Subcutaneous abdominal adipose tissue (tissue), 5 donors: ENCODE results near the gene PADI2.
A peak's percentile ranks its signal among the peaks of the same experiment; 100 is the strongest.

Source experiments
- H3K27ac ChIP-seq: one replicate; pipeline ENCODE4 v1.7.0; 2013; ENCODE audit warnings: low read depth, mild to moderate bottlenecking, inconsistent platforms, low read length, moderate library complexity
- H3K27me3 ChIP-seq, 5 donors: one replicate each; pipeline ENCODE4 v1.7.0; 2013; ENCODE audit warnings: low read length in 5 of 5, inconsistent platforms in 1 of 5; ENCODE audit not compliant: control insufficient read depth in 5 of 5, insufficient read depth in 4 of 5
- H3K36me3 ChIP-seq, 5 donors: one replicate each; pipeline ENCODE4 v1.7.0; 2013; ENCODE audit warnings: low read length in 5 of 5; ENCODE audit not compliant: control insufficient read depth in 5 of 5, insufficient read depth in 5 of 5
- H3K4me1 ChIP-seq, 5 donors: one replicate each; pipeline ENCODE4 v1.7.0; 2013; ENCODE audit warnings: low read length in 5 of 5, mild to moderate bottlenecking in 3 of 5, moderate library complexity in 1 of 5; ENCODE audit not compliant: control insufficient read depth in 5 of 5, insufficient read depth in 5 of 5
- H3K4me3 ChIP-seq, 5 donors: one replicate each; pipeline ENCODE4 v1.7.0; 2013; ENCODE audit warnings: low read length in 5 of 5, low read depth in 1 of 5
- H3K9ac ChIP-seq, 5 donors: one replicate each; pipeline ENCODE4 v1.7.0; 2013; ENCODE audit warnings: low read length in 5 of 5, mild to moderate bottlenecking in 4 of 5, moderate library complexity in 3 of 5
- H3K9me3 ChIP-seq, 5 donors: one replicate each; pipeline ENCODE4 v1.7.0; 2013; ENCODE audit warnings: low read length in 5 of 5; ENCODE audit not compliant: control insufficient read depth in 5 of 5
- donor health status: healthy.
- donor health status: healthy.
- donor health status: healthy.
- donor health status: healthy.
- donor health status: healthy.

PADI2 gene

DNA sequence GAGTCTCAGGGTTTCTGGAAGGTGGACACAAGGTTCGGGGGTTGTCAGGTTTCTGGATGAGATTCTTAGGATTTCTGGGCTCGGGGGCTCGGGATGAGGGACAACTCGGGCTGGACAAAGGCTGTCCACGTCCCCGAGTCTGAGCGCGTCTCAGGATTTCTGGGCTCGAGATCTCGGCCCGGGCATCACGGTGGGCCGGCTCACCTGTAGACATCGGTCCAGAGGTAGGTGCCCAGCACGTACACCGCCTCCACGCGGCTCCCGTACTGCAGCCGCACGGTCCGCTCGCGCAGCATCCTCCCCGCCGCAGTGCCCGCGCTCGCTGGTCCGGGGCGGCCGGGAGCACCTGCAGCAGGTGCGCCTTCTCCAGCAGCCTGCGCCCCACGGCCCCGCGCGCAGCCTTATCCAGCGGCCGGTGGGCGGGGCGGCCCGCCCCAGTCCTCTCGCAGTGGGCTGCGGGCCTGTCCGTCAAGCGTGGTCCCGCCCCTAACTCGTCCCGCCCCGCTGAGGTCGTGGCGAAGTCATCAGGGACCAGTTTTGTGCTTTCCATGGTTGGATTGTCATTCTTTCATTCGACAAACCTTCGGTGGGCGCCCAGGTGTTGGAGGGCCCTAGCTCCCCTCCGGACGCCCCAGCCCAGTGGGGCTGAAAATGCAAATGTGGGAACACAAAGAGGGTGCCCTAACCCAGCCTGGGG lies at the start of gene PADI2:
Gene PADI2 (minus strand): TSS at position 376 of the 697 bp plus-strand sequence. CDS start 80 bp downstream, at position 296.
- H3K36me3 ChIP-seq = no peaks in the 10 kb centered on the region
- no peaks in the 10 kb centered on the region for H3K9me3 ChIP-seq
- peaks cover 0 to 18% (median 14%) of the 10 kb centered on the region in 5 donors for H3K4me1 ChIP-seq
- peak within 1 kb of the TSS in 4 of 5 donors; percentile 11 to 50 (median 34) for H3K4me3 ChIP-seq
- H3K27me3 ChIP-seq = peaks cover 9 to 60% (median 43%) of the 10 kb centered on the region in 5 donors
- peak within 1 kb of the TSS in 1 of 5 donors; percentile 52 for H3K9ac ChIP-seq
- no peak within 1 kb of the TSS for H3K27ac ChIP-seq

DNA sequence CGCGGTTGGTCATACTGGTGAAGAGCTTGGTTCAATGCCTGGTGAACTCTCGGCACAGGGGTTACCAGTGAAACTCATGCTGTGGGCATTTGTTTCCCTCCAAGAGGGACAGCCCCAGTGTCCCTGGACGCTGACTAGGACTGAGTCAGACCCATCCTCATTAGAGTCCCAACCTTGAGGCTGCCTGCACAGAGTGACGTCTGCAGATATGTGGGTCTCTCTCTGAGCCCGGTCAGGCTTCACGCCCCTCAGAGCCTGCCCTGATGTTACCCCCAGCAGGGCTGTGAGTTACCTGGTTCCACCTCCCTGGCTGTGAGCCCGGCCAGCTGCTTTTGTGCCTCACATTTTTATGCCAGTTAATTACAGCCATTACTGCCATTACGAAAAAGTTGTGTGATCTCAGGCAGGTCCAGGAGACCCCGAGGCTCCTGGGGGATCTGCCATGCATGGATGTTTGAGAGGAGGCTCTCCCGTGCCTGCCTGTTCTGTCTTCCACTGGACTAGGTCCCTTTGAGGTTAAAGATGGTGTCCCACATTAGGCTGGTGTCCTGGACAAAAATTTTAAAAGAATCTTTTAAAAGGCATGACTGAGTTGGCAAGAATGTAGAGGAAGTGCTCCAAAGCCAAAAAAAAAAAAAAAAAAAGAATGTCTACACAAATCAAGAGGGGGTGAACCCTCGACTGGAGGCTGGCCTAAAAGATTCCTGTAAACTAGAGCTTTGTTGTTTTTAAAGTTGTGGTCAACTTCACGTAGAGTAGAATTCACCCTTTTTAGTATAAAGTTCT lies 49.0 kb upstream of the PADI2 start:
- Histone ChIP-seq H3K27me3 (peaks cover 0 to 20% (median 14%) of the 10 kb centered on the region in 5 donors), H3K36me3 (no peaks in the 10 kb centered on the region), H3K4me1 (no peaks in the 10 kb centered on the region), H3K9ac (no peak overlapping the region), H3K9me3 (no peaks in the 10 kb centered on the region), H3K27ac (no peak overlapping the region), H3K4me3 (no peak overlapping the region)

DNA sequence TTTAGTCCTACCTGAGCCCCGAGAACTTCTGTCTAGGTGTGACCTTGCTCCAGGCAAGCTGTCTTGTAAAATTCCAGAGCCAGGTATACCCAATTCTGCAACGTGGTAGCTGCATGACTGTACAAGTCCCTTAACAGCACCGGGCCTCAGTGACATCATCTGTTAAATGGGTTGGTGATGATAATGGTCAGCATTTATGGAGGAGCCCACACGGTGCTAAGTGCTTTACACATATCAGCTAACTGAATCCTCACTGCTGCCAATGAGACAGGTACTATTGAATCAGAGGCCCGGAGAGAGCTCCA lies 48.5 kb upstream of the PADI2 start:
- no peaks in the 10 kb centered on the region for H3K36me3 ChIP-seq
- H3K4me3 ChIP-seq = no peak overlapping the region
- no peaks in the 10 kb centered on the region for H3K4me1 ChIP-seq
- peaks cover 0 to 25% (median 15%) of the 10 kb centered on the region in 5 donors for H3K27me3 ChIP-seq
- H3K27ac ChIP-seq = no peak overlapping the region
- no peak overlapping the region for H3K9ac ChIP-seq
- H3K9me3 ChIP-seq = no peaks in the 10 kb centered on the region

DNA sequence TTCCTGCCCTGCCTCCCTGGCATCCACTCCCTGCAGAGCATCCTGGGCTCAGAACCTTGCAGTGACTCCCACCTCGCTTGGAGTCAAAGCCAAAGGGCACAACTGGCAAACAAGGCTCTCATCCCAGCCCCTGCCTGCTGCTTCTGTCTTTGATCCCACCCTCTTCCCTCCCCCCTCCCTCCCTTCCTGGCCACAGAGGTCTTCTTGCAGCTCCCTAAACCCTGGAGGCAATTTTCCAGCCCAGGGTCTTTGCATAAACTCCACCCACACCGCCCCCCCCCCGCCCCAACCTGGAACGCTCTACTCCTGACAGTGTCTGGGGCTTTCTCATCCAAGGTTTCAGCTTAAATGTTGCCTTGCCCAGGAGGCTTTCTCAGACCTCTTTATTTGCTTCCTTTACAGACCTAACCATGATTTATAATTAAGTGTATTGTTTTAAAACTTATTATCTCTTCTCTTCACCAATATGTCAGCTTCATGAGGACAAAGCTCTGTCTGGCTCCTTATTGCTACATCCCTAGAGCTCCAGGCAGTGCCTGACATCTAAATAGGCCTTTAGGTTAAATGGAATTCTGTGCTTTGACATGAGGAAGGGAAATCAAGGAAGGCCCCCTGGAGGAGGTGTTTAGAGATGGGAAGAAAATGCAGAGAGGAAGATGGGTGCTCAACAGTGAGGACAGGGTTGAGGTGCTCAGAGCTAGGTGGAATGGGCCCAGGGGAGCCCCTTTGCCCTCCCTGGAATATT lies 48.0 kb upstream of the PADI2 start:
- Histone ChIP-seq H3K4me1 (no peaks in the 10 kb centered on the region), H3K36me3 (no peaks in the 10 kb centered on the region), H3K27me3 (peaks cover 0 to 28% (median 16%) of the 10 kb centered on the region in 5 donors), H3K4me3 (no peak overlapping the region), H3K9ac (no peak overlapping the region), H3K9me3 (no peaks in the 10 kb centered on the region), H3K27ac (no peak overlapping the region)

DNA sequence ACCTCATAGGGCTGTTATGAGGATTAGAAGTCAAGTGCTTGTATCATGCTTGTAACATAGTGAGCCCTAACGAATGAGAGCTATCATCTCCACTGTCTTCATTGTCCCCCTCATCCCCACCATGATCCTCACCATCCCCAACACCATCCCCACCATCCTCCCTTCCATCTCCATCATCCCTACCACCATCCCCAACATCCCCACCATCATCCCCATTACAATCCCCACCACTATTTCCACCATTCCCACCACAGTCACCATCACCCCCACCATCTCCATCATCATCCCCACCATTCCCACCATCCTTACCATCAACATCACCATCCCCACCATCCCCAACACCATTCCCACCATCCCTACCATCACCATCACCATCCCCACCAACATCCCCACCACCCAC lies 46.6 kb upstream of the PADI2 start:
- Histone ChIP-seq H3K36me3 (no peaks in the 10 kb centered on the region), H3K27me3 (peaks cover 0 to 28% (median 16%) of the 10 kb centered on the region in 5 donors), H3K4me1 (no peaks in the 10 kb centered on the region), H3K27ac (no peak overlapping the region), H3K4me3 (no peak overlapping the region), H3K9ac (no peak overlapping the region), H3K9me3 (peaks cover 0 to 4% (median 0%) of the 10 kb centered on the region in 5 donors)

DNA sequence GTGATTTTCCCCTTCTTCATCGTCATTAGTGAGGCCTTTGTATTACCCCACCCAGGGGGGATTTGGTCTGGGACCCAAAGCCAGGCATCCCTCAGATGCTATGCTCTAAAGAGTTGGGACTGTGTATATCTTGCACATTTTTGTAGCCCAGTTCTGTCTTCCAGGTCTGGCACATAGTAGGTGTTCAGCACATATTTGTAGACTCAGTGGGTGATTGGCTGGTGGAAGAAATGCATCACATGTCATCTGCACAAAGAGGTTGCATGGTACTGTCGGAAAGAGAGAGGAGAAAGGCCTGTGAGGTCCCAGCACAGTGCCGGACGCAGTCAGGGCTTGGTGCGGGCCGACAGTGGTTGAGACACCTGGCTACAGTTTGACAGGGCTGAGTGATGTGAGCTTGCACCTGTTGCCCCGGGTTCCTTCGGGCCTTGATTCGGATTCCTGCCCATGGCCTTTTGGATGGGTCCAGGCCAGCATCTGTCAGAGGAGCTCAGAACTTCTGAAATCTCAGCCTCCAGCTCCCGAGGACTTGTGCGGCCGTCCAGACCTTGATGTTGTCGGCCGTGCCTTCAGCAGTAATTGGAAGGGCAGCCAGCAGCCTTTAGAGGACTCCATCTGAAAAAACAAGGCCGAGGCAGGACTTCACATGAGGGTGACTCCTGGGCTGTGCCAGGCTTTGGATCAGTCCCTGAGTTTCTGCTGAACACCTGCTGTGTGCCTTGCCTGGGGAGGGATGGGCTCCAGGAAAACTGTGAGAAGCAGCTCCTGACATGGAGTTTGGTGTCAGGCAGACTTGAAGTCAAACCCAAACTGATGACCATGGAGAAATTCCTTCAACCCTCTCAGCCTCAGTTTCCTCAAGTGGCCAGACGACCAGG lies 44.8 kb upstream of the PADI2 start:
- no peaks in the 10 kb centered on the region for H3K36me3 ChIP-seq
- H3K4me3 ChIP-seq = no peak overlapping the region
- H3K27me3 ChIP-seq = peaks cover 0 to 28% (median 16%) of the 10 kb centered on the region in 5 donors
- no peak overlapping the region for H3K27ac ChIP-seq
- no peaks in the 10 kb centered on the region for H3K4me1 ChIP-seq
- H3K9me3 ChIP-seq = peaks cover 0 to 4% (median 0%) of the 10 kb centered on the region in 5 donors
- H3K9ac ChIP-seq = no peak overlapping the region

DNA sequence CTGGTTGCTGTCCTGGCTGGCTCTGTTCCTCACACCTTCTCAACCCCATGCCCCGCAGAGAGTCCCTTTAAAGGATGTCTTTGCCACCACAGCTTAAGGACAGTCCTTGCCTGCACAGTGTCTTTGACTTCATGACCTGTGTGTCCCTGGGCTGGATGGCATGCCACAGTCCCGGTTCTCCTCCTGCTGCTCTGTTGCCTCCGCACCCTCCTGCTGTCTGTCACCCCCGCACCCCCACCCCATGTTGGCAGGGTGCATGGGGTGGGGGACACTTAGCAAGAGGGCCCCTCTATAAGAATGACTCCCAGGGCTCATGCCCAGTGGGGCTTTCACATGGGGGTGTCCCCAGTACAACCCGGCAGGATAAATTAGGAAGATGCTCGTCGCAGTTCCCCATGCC lies 44.1 kb upstream of the PADI2 start:
- Histone ChIP-seq H3K27ac (no peak overlapping the region), H3K9me3 (peaks cover 0 to 4% (median 0%) of the 10 kb centered on the region in 5 donors), H3K27me3 (peaks cover 0 to 28% (median 16%) of the 10 kb centered on the region in 5 donors), H3K4me1 (no peaks in the 10 kb centered on the region), H3K4me3 (no peak overlapping the region), H3K36me3 (no peaks in the 10 kb centered on the region), H3K9ac (no peak overlapping the region)

DNA sequence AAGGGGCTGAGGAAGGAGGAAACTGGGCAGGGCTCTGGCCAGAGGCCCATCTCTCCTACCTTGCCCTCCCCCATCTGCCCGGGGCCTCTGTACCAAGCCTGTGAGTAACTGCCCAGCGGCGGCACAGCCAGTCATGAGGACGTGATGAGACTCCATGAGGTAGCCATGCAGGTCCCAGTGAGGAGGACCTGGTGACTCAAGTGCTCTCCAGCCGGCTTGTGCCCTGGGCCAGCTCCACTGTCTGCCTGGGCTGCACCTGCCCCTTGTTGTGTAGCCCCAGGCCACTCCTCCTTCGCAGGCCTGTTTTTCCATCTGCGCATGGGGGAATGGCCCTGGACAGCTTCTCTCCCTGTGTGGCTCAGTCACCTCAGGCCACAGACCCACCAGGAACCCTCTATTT lies 43.7 kb upstream of the PADI2 start:
- Histone ChIP-seq H3K27me3 (peaks cover 0 to 28% (median 16%) of the 10 kb centered on the region in 5 donors), H3K36me3 (no peaks in the 10 kb centered on the region)

DNA sequence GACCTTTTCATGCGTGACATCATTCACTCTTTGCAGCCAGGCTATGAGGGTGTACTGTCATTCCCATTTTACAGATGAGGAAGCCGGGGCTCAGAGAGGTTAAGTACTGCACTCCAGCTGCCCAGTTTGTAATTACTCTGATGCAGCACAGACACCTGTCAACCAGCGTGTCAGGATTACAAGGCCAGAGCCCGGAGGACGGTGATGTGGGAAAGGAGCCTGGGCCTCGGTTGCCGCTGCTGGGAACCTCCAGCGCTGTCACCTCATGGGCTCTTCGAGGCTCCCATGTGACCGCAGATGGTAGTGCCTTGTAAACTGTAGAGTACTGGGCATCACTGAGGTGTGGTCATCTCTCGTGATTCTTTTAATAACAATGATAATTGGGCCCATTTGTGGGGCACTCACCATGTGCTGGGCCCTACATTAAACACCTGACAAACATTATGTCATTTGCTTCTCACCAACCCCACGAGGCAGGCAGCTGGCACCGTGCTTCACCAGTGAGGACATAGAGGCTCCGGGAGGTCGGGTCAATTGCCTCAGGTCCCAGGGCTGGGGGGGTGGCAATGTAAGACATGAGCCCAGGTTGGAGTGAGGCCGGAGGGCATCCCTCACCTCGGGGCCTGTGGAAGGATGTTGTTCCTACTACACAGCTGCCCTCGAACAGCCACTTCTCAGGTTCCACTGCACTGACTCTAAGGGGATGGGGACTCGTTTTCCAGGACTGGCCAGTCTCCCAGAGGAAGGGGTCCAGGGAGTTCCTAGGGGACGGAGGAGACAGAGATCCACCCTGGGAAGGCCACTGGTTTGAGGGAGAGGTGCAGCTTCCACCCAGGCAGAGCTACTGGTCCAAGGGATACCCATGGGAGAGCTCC lies 42.9 kb upstream of the PADI2 start:
- Histone ChIP-seq H3K27ac (no peak overlapping the region), H3K4me1 (no peaks in the 10 kb centered on the region), H3K9ac (no peak overlapping the region), H3K36me3 (no peaks in the 10 kb centered on the region), H3K9me3 (peaks cover 0 to 4% (median 0%) of the 10 kb centered on the region in 5 donors), H3K27me3 (peaks cover 0 to 24% (median 16%) of the 10 kb centered on the region in 5 donors), H3K4me3 (no peak overlapping the region)

More for the DNA sequence above, 43.7 kb upstream of the PADI2 start:
- Histone ChIP-seq H3K9ac (no peak overlapping the region), H3K4me3 (no peak overlapping the region), H3K9me3 (peaks cover 0 to 4% (median 0%) of the 10 kb centered on the region in 5 donors), H3K27ac (no peak overlapping the region), H3K4me1 (no peaks in the 10 kb centered on the region)
